K562 (cell line): ENCODE measurements around the gene SAMD14. TPM values are rescaled to one million over a fixed set of nuclear protein-coding genes. Genes with fewer than 3 reads are reported as not detected.
A peak's percentile ranks its signal among the peaks of the same experiment; 100 is the strongest.

Experiments used
- CBX8 ChIP-seq: fragments of 200-600 bp; sonication (generic); IDR thresholded peaks from 2 replicates; pipeline ENCODE4 v1.6.1; 2012; ENCODE audit warnings: borderline replicate concordance, mixed run types, low read depth, mild to moderate bottlenecking, moderate library complexity, mixed read lengths, low read length, control low read depth, inconsistent platforms; ENCODE audit not compliant: poor library complexity, severe bottlenecking; ENCODE audit errors: extremely low read depth
- HNRNPH1 ChIP-seq: fragments of 200-400 bp; formaldehyde crosslinking; optimal IDR thresholded peaks from 2 replicates; pipeline ENCODE3; 2017; ENCODE audit warnings: low read depth, mild to moderate bottlenecking, low read length, moderate library complexity
- KDM1A ChIP-seq, 2 experiments: fragments of 450-650 bp; IDR thresholded peaks; 2 replicates each; pipeline ENCODE4 v1.6.1; 2016; ENCODE audit warnings: mild to moderate bottlenecking in 2 of 2
- LARP7 ChIP-seq: fragments of 450-650 bp; IDR thresholded peaks from 2 replicates; pipeline ENCODE4 v1.6.1; 2016
- SNRNP70 ChIP-seq: fragments of 200-400 bp; formaldehyde crosslinking; optimal IDR thresholded peaks from 2 replicates; pipeline ENCODE3; 2017; ENCODE audit warnings: low read depth, low read length
- YY1 ChIP-seq, 3 experiments: IDR thresholded peaks; 2 replicates each; pipeline ENCODE4 v1.6.1; 2011; ENCODE audit warnings: low read length in 2 of 3, mild to moderate bottlenecking in 2 of 3, moderate library complexity in 2 of 3, borderline replicate concordance in 1 of 3, control low read depth in 1 of 3, low read depth in 1 of 3; ENCODE audit not compliant: insufficient read depth in 3 of 3, insufficient replicate concordance in 2 of 3, control insufficient read depth in 1 of 3, insufficient read length in 1 of 3; ENCODE audit errors: extremely low read depth in 1 of 3
- ZBED1 ChIP-seq: IDR thresholded peaks from 2 replicates; pipeline ENCODE4 v1.6.1; 2014
- ZFX ChIP-seq: sonication (generic); formaldehyde crosslinking; IDR thresholded peaks from 2 replicates; pipeline ENCODE4 v1.8.0; 2022; ENCODE audit warnings: mild to moderate bottlenecking, missing genetic modification reagents, moderate library complexity
- ZNF134 ChIP-seq: fragments of 250-450 bp; sonication (Bioruptor Pico); conservative IDR thresholded peaks from 2 replicates; pipeline ENCODE4 v1.4.0; 2020
- polyA plus RNA-seq, 8 experiments: library from polyadenylated mRNA; depleted of rRNA in 4 of 8; stranded (reverse) in 5 of 8; unstranded in 3 of 8; fragments of >200 nt; fragmentation: Nextera tagmentation in 2 of 8; fragmentation: Illumina TruSeq in 1 of 8; extraction: Ambion mirVana in 2 of 8; extraction: Trizol in 1 of 8; gene quantifications; 2 replicates each; pipeline versions ENCODE4 v1.2.1 to v1.2.3, GENCODE V29; 2011 to 2014; ENCODE audit warnings: inconsistent platforms in 1 of 8, missing spikeins in 1 of 8
- total RNA-seq, 7 experiments: library from RNA; depleted of rRNA in 6 of 7; stranded (reverse); fragments of >200 nt in 6 of 7; fragmentation: Illumina TruSeq in 2 of 7; extraction: Trizol in 2 of 7; gene quantifications; 2 replicates each; pipeline versions ENCODE4 v1.2.1 to v1.2.3, GENCODE V29; 2011 to 2021; ENCODE audit warnings: low replicate concordance in 1 of 7
- TF ChIP-seq, protein P1 (sequence below): fragments of 450-650 bp; IDR thresholded peaks from 2 replicates; pipeline ENCODE4 v1.6.1; 2018; ENCODE audit not compliant: partially characterized antibody
- TF ChIP-seq, protein P2 (sequence below): fragments of 250-450 bp; sonication (Bioruptor Pico); IDR thresholded peaks from 2 replicates; pipeline ENCODE4 v1.5.0; 2021; ENCODE audit warnings: mild to moderate bottlenecking, borderline replicate concordance
- TF ChIP-seq, protein P3 (sequence below): IDR thresholded peaks from 3 replicates; pipeline ENCODE4 v1.6.1; 2011; ENCODE audit warnings: borderline replicate concordance, mild to moderate bottlenecking, moderate library complexity; ENCODE audit not compliant: insufficient read length; ENCODE audit errors: extremely low read depth

SAMD14 gene
- total and polyA plus RNA-seq, 9 of the 15 experiments (the other 6 are each of a cell fraction or from before 2014, with no cell fraction given) = 0.04 to 0.07 TPM; not detected in 7

DNA sequence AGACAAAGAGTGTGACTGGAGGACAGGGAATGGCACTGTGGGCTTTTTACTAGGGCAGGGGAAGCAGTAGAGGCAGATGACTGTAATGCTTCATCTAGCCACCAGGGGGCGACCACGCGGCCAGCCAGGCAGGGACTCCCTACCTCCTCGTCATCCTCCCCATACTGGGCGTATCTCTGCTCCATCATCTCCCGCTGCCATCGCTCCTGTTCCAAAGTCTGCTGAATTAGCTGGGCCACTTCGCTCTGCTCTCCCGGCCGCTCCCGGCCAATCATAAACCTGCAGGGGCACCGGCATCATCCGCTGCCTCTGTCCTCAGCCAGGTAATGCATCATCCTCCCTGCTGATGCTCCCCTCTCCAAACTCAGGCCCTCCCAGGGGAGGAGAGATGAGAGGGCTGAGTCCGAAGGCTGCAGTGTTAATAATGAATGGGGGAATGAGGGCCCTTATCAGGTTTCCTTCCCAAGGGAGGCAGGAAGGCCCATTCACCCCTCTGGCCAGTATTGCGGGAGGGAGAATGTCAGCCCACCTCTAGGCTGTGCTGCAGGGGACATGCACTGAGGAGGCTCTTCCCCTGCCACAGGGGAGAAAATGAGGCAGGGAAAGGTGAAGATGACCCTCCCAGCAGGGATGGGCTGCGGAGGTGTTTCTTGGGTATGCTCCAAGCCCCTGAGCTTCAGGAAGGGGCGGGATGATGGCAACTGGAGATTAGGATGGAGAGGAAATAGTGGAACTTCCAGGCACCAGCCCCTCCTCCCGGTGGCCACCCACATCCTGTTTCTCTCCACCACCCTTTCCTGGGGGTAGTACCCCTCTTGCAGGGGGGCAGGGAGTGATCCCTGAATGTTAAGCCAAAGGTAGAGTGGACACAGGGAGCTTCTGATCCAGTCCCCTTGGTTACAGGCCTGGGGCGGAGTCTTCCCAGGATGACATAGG, 10.3 kb upstream of the SAMD14 start (continued):
- TF ChIP-seq, protein P1, sequence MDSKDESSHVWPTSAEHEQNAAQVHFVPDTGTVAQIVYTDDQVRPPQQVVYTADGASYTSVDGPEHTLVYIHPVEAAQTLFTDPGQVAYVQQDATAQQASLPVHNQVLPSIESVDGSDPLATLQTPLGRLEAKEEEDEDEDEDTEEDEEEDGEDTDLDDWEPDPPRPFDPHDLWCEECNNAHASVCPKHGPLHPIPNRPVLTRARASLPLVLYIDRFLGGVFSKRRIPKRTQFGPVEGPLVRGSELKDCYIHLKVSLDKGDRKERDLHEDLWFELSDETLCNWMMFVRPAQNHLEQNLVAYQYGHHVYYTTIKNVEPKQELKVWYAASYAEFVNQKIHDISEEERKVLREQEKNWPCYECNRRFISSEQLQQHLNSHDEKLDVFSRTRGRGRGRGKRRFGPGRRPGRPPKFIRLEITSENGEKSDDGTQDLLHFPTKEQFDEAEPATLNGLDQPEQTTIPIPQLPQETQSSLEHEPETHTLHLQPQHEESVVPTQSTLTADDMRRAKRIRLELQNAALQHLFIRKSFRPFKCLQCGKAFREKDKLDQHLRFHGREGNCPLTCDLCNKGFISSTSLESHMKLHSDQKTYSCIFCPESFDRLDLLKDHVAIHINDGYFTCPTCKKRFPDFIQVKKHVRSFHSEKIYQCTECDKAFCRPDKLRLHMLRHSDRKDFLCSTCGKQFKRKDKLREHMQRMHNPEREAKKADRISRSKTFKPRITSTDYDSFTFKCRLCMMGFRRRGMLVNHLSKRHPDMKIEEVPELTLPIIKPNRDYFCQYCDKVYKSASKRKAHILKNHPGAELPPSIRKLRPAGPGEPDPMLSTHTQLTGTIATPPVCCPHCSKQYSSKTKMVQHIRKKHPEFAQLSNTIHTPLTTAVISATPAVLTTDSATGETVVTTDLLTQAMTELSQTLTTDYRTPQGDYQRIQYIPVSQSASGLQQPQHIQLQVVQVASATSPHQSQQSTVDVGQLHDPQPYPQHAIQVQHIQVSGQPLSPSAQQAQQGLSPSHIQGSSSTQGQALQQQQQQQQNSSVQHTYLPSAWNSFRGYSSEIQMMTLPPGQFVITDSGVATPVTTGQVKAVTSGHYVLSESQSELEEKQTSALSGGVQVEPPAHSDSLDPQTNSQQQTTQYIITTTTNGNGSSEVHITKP = no peak
- TF ChIP-seq CBX8 = no peak
- no peak for TF ChIP-seq KDM1A (IDR thresholded peaks at IDR 0.05)
- TF ChIP-seq SNRNP70 = no peak
- no peak for TF ChIP-seq ZFX (CRISPR knock-in tag)
- TF ChIP-seq ZNF134 (CRISPR knock-in tag) = no peak
- TF ChIP-seq, protein P2, sequence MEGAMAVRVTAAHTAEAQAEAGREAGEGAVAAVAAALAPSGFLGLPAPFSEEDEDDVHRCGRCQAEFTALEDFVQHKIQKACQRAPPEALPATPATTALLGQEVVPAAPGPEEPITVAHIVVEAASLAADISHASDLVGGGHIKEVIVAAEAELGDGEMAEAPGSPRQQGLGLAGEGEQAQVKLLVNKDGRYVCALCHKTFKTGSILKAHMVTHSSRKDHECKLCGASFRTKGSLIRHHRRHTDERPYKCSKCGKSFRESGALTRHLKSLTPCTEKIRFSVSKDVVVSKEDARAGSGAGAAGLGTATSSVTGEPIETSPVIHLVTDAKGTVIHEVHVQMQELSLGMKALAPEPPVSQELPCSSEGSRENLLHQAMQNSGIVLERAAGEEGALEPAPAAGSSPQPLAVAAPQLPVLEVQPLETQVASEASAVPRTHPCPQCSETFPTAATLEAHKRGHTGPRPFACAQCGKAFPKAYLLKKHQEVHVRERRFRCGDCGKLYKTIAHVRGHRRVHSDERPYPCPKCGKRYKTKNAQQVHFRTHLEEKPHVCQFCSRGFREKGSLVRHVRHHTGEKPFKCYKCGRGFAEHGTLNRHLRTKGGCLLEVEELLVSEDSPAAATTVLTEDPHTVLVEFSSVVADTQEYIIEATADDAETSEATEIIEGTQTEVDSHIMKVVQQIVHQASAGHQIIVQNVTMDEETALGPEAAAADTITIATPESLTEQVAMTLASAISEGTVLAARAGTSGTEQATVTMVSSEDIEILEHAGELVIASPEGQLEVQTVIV = no peak
- no peak for TF ChIP-seq HNRNPH1
- peak in 2 of 3 experiments; percentile 25 to 56 for TF ChIP-seq YY1 (IDR thresholded peaks at IDR 0.05; ENCODE audit: borderline replicate concordance in 1 of 3, control insufficient read depth in 1 of 3, extremely low read depth in 1 of 3, insufficient read depth in 3 of 3, insufficient read length in 1 of 3, insufficient replicate concordance in 2 of 3, low read depth in 1 of 3, low read length in 2 of 3)
- TF ChIP-seq ZBED1 = no peak
- TF ChIP-seq, protein P3, sequence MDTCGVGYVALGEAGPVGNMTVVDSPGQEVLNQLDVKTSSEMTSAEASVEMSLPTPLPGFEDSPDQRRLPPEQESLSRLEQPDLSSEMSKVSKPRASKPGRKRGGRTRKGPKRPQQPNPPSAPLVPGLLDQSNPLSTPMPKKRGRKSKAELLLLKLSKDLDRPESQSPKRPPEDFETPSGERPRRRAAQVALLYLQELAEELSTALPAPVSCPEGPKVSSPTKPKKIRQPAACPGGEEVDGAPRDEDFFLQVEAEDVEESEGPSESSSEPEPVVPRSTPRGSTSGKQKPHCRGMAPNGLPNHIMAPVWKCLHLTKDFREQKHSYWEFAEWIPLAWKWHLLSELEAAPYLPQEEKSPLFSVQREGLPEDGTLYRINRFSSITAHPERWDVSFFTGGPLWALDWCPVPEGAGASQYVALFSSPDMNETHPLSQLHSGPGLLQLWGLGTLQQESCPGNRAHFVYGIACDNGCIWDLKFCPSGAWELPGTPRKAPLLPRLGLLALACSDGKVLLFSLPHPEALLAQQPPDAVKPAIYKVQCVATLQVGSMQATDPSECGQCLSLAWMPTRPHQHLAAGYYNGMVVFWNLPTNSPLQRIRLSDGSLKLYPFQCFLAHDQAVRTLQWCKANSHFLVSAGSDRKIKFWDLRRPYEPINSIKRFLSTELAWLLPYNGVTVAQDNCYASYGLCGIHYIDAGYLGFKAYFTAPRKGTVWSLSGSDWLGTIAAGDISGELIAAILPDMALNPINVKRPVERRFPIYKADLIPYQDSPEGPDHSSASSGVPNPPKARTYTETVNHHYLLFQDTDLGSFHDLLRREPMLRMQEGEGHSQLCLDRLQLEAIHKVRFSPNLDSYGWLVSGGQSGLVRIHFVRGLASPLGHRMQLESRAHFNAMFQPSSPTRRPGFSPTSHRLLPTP = no peak
- TF ChIP-seq LARP7 = no peak
